Natural killer cell (primary cell): ENCODE results near the gene EMILIN3. TPM values are rescaled to one million over a fixed set of nuclear protein-coding genes. Genes with fewer than 3 reads are reported as not detected.

ENCODE experiments used
- ATAC-seq, 3 donors: fragments of 150-1000 bp in 2 of 3; fragments of 200-7000 bp in 1 of 3; cut with Tn5 transposase; 1 replicate in 1 of 3; 2 replicates in 2 of 3; pipeline ENCODE4 v1.10.0; 2021; ENCODE audit warnings: mild to moderate bottlenecking in 2 of 3, moderate library complexity in 2 of 3
- DNase-seq, 2 donors: peaks; one replicate each; pipeline versions ENCODE4 v3.0.0 to v3.0.0-alpha.2; 2013 to 2021; ENCODE audit warnings: mixed read lengths in 1 of 2
- H3K27ac ChIP-seq: one replicate; pipeline ENCODE4 v1.5.1; 2013; ENCODE audit warnings: mild to moderate bottlenecking, low read length
- H3K27me3 ChIP-seq: one replicate; pipeline ENCODE4 v1.6.1; 2013; ENCODE audit warnings: low read length; ENCODE audit not compliant: control insufficient read depth, insufficient read depth
- H3K36me3 ChIP-seq: one replicate; pipeline ENCODE4 v1.6.1; 2013; ENCODE audit warnings: low read length; ENCODE audit not compliant: control insufficient read depth, insufficient read depth
- H3K4me1 ChIP-seq: one replicate; pipeline ENCODE4 v1.6.1; 2013; ENCODE audit warnings: low read length; ENCODE audit not compliant: control insufficient read depth, insufficient read depth
- H3K4me3 ChIP-seq: one replicate; pipeline ENCODE4 v1.5.1; 2013; ENCODE audit warnings: low read length
- H3K9me3 ChIP-seq: one replicate; pipeline ENCODE4 v1.6.1; 2013; ENCODE audit warnings: low read length; ENCODE audit not compliant: control insufficient read depth, insufficient read depth
- H3K27ac Mint-ChIP-seq, 2 donors: one replicate each; pipeline ENCODE4 v1.8.0; 2022; ENCODE audit warnings: mild to moderate bottlenecking in 2 of 2, mixed read lengths in 2 of 2, moderate library complexity in 1 of 2
- H3K27me3 Mint-ChIP-seq, 2 donors: one replicate each; pipeline ENCODE4 v1.8.0; 2022; ENCODE audit warnings: low read depth in 2 of 2, mixed read lengths in 2 of 2
- H3K36me3 Mint-ChIP-seq: one replicate; pipeline ENCODE4 v1.8.0; 2022; ENCODE audit warnings: mixed read lengths
- H3K4me1 Mint-ChIP-seq, 2 donors: one replicate each; pipeline ENCODE4 v1.8.0; 2022; ENCODE audit warnings: mixed read lengths in 2 of 2
- H3K4me3 Mint-ChIP-seq: one replicate; pipeline ENCODE4 v1.8.0; 2022; ENCODE audit warnings: mild to moderate bottlenecking, moderate library complexity, mixed read lengths
- H3K9me3 Mint-ChIP-seq, 2 donors: one replicate each; pipeline ENCODE4 v1.8.0; 2022; ENCODE audit warnings: mixed read lengths in 2 of 2
- CTCF ChIP-seq: fragments of 200-600 bp; IDR thresholded peaks from one replicate; pipeline ENCODE4 v1.8.0; 2022; ENCODE audit warnings: antibody characterized with exemption
- WGBS: methylation state at CpG from one replicate; pipeline ENCODE4 v1.1.7; 2013; ENCODE audit warnings: missing lambda C conversion rate; ENCODE audit not compliant: insufficient coverage; 5-methylcytosine and 5-hydroxymethylcytosine counted together
- intact Hi-C: fragments of 100-400 bp; cut with micrococcal nuclease; formaldehyde crosslinking; loops from one replicate; pipeline ENCODE4 v1.14.2; 2022
- total RNA-seq, 4 donors: library from RNA; stranded (reverse); fragments of 120-200 nt in 1 of 4; gene quantifications; one replicate each; pipeline versions ENCODE4 v1.2.3 to v1.2.4, GENCODE V29; 2013 to 2022

Gene EMILIN3
- total RNA-seq, 3 donors from 2014 or later (not counting 1 experiment from before 2014, with no cell fraction given), result not detected

- no peak for DNase-seq
- H3K36me3 ChIP-seq, result no peaks in the 10 kb centered on the region
- no peaks in the 10 kb centered on the region for H3K27me3 ChIP-seq
- H3K4me1 Mint-ChIP-seq, result peaks cover 10 to 20% of the 10 kb centered on the region in 2 donors
- H3K27me3 Mint-ChIP-seq, result peaks cover 4 to 7% of the 10 kb centered on the region in 2 donors
- H3K27ac ChIP-seq, result no peak overlapping the region
- intact Hi-C loops, result no loop called here
- 92% methylated on average over 2 of the region's 2 CpGs for WGBS
- no peak for TF ChIP-seq CTCF
- no peak overlapping the region for H3K4me3 ChIP-seq
- no peak for ATAC-seq
- H3K36me3 Mint-ChIP-seq, result no peaks in the 10 kb centered on the region
- no peaks in the 10 kb centered on the region for H3K9me3 ChIP-seq
- no peaks in the 10 kb centered on the region for H3K9me3 Mint-ChIP-seq
- H3K4me1 ChIP-seq, result peaks cover 12% of the 10 kb centered on the region
- H3K4me3 Mint-ChIP-seq, result no peak overlapping the region
- no peak overlapping the region for H3K27ac Mint-ChIP-seq
Measured at GRCh38 chr20:41334036-41334435, 32.6 kb downstream of the EMILIN3 start.

- no peaks in the 10 kb centered on the region for H3K36me3 ChIP-seq
- ATAC-seq, result no peak
- no peak overlapping the region for H3K4me3 ChIP-seq
- peaks cover 12% of the 10 kb centered on the region for H3K4me1 ChIP-seq
- intact Hi-C loops, result no loop called here
- Mint-ChIP-seq H3K27ac (no peak overlapping the region), H3K4me3 (no peak overlapping the region), H3K4me1 (peaks cover 12 to 24% of the 10 kb centered on the region in 2 donors), H3K9me3 (no peaks in the 10 kb centered on the region), H3K36me3 (no peaks in the 10 kb centered on the region), H3K27me3 (peaks cover 4 to 7% of the 10 kb centered on the region in 2 donors)
- H3K27ac ChIP-seq, result no peak overlapping the region
- 90% methylated on average over 4 of the region's 4 CpGs for WGBS
- no peaks in the 10 kb centered on the region for H3K9me3 ChIP-seq
- H3K27me3 ChIP-seq, result no peaks in the 10 kb centered on the region
- TF ChIP-seq CTCF, result no peak
- DNase-seq, result no peak
Measured at GRCh38 chr20:41331731-41332130, 34.9 kb downstream of the EMILIN3 start.

- intact Hi-C loops, result no loop called here
- DNase-seq, result no peak
- H3K27ac Mint-ChIP-seq, result no peak overlapping the region
- no peak overlapping the region for H3K4me3 ChIP-seq
- H3K4me3 Mint-ChIP-seq, result no peak overlapping the region
- H3K4me1 ChIP-seq, result peaks cover 12% of the 10 kb centered on the region
- no peaks in the 10 kb centered on the region for H3K9me3 ChIP-seq
- WGBS, result 85% methylated on average over 1 of the region's 1 CpG
- no peak for TF ChIP-seq CTCF
- no peaks in the 10 kb centered on the region for H3K27me3 ChIP-seq
- H3K36me3 ChIP-seq, result no peaks in the 10 kb centered on the region
- ATAC-seq, result no peak
- H3K36me3 Mint-ChIP-seq, result no peaks in the 10 kb centered on the region
- H3K9me3 Mint-ChIP-seq, result no peaks in the 10 kb centered on the region
- peaks cover 12 to 24% of the 10 kb centered on the region in 2 donors for H3K4me1 Mint-ChIP-seq
- H3K27me3 Mint-ChIP-seq, result peaks cover 4 to 7% of the 10 kb centered on the region in 2 donors
- H3K27ac ChIP-seq, result no peak overlapping the region
Measured at GRCh38 chr20:41330941-41331340, 35.7 kb downstream of the EMILIN3 start.

- Mint-ChIP-seq H3K36me3 (no peaks in the 10 kb centered on the region), H3K9me3 (no peaks in the 10 kb centered on the region), H3K4me3 (no peak overlapping the region), H3K4me1 (peaks cover 12 to 24% of the 10 kb centered on the region in 2 donors), H3K27me3 (peaks cover under 1 to 3% of the 10 kb centered on the region in 2 donors), H3K27ac (no peak overlapping the region)
- Histone ChIP-seq H3K36me3 (no peaks in the 10 kb centered on the region), H3K4me1 (peaks cover 12% of the 10 kb centered on the region), H3K9me3 (no peaks in the 10 kb centered on the region), H3K4me3 (no peak overlapping the region), H3K27ac (no peak overlapping the region), H3K27me3 (no peaks in the 10 kb centered on the region)
- intact Hi-C loops, result no loop called here
- no peak for ATAC-seq
- DNase-seq, result no peak
- TF ChIP-seq CTCF, result no peak
- WGBS, result 89% methylated on average over 5 of the region's 5 CpGs
Measured at GRCh38 chr20:41330343-41330720, 36.3 kb downstream of the EMILIN3 start.
